ENCODE measurements around the gene SPEF2.

DNA sequence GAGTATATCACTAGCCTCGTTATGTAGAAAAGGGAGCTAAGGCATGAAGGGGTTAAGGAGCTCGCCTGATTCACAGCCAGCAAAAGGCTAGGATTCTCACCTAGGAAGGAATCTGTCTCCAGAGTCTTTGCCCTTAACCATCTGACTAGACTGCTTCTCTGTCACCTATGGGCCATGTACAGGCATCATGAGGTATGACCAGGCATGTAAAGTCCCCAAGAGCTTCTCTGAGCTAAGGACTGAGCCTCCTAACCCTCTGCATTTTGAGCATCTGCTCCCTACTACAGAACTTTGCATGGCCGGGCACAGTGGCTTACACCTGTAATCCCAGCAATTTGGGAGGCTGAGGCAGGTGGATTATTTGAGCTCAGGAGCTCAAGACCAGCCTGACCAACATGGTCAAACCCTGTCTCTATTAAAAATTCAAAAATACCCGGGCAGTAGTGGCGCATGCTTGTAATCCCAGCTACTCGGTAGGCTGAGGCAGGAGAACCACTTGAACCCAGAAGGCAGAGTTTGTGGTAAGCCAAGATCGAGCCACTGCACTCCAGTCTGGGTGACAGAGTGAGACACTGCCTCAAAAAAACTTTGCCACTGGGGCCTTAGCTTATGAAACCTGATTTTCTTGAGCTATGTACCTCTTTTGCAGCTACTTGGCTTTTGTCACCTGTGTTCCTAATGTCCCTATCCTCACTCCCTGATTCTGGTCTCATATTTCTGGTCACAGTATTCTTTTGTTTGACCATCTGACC is 205.9 kb downstream of the SPEF2 start:
- TF ChIP-seq SAFB (IDR thresholded peaks at IDR 0.05; ENCODE audit: borderline replicate concordance, low read depth, low read length) (no peak), SIN3A (IDR thresholded peaks at IDR 0.05; ENCODE audit: borderline replicate concordance in 2 of 2, control insufficient read depth in 1 of 2, low read depth in 2 of 2, low read length in 2 of 2) (no peak), TAF1 (IDR thresholded peaks at IDR 0.05; ENCODE audit: control insufficient read depth, extremely low read depth, insufficient read depth, low read length, severe bottlenecking) (no peak), GABPA (tag; conservative IDR thresholded peaks at IDR 0.05; ENCODE audit: low read depth) (no peak), CBX2 (IDR thresholded peaks at IDR 0.05; ENCODE audit: insufficient read depth, low read length, poor library complexity, severe bottlenecking) (no peak), CBX8 (IDR thresholded peaks at IDR 0.05; ENCODE audit: borderline replicate concordance, extremely low read depth, low read depth, low read length, poor library complexity, severe bottlenecking) (no peak), SAFB2 (IDR thresholded peaks at IDR 0.05; ENCODE audit: borderline replicate concordance, low read depth, low read length, severe bottlenecking) (no peak)
- TF ChIP-seq, protein P1, sequence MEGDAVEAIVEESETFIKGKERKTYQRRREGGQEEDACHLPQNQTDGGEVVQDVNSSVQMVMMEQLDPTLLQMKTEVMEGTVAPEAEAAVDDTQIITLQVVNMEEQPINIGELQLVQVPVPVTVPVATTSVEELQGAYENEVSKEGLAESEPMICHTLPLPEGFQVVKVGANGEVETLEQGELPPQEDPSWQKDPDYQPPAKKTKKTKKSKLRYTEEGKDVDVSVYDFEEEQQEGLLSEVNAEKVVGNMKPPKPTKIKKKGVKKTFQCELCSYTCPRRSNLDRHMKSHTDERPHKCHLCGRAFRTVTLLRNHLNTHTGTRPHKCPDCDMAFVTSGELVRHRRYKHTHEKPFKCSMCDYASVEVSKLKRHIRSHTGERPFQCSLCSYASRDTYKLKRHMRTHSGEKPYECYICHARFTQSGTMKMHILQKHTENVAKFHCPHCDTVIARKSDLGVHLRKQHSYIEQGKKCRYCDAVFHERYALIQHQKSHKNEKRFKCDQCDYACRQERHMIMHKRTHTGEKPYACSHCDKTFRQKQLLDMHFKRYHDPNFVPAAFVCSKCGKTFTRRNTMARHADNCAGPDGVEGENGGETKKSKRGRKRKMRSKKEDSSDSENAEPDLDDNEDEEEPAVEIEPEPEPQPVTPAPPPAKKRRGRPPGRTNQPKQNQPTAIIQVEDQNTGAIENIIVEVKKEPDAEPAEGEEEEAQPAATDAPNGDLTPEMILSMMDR (IDR thresholded peaks at IDR 0.05 in 2 of 3, conservative IDR thresholded peaks at IDR 0.05 in 1 of 3; ENCODE audit: insufficient read depth in 2 of 3, low read depth in 1 of 3, low read length in 3 of 3) = no peak
